GM21786 (cell line): Measurements from ENCODE around the gene SETBP1.

Experiments used
- ATAC-seq: cut with Tn5 transposase; IDR thresholded peaks from one replicate; pipeline ENCODE4 v1.9.1; 2021; ENCODE audit not compliant: unreplicated experiment

SETBP1 gene

GRCh38 chr18:44704135-44704789 lies 23.6 kb downstream of the SETBP1 start:
- ATAC-seq = no peak

DNA sequence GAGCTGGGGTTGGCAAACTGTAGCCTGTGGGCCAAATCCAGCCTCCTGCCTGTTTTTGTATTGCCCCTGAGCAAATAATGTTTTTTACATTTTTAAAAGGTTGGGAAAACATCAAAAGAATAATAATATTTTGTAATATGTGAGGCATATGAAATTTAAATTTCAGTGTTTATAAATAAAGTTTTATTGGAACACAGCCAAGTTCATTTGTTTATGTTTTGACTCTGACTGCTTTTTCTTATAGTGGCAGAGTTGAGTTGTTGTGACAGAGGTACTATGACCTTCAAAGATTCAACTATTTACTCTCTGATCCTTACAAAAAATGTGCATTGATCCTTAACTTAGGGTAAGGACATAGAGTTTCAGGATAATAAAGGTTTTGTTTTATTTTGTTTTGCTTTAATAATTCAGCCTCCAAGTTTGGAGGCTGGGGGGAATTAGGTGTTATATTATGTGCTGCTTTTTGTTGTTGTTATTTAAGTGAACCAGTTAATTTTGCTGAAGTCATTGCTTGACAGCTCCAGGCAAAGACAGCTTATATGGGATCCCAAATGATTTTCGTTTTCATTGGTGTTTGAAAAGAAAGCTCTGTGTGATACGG lies 24.5 kb downstream of the SETBP1 start:
- no peak for ATAC-seq

DNA sequence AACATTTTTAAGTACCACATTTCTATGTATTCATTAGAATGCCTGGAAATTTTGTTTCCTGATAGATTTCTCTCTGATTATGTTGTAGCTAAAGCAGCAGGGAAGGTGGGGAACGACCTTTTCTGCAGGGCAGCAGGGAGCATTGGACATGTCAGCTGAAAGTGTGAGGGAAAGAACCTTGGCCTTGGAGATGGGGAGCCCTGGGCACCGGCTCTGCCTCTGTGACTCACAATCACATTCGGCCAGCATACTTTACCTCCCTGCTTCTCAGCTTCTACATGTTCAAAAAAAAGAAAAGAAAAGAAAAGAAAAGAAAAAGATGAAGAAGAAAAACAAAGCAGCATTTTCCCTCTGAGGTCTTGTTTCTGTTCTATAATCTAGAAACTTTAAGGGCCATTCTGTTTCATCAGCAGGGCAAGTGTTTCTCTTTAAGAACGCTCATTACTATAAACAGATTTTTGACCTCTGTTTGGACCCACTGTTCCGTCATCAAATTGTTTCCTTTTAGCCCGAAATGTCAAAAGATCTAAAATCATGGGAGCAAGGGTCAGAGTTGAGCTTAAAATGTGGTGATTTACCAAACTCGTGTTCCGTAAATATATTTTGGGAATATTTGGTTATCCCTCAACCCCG lies 27.9 kb downstream of the SETBP1 start:
- ATAC-seq = no peak

GRCh38 chr18:44709307-44710126 lies 28.8 kb downstream of the SETBP1 start:
- peak; percentile 96 for ATAC-seq

GRCh38 chr18:44710931-44711330 lies 30.2 kb downstream of the SETBP1 start:
- ATAC-seq = no peak

- ATAC-seq = no peak
Observed at GRCh38 chr18:44712025-44712424, 31.3 kb downstream of the SETBP1 start.

DNA sequence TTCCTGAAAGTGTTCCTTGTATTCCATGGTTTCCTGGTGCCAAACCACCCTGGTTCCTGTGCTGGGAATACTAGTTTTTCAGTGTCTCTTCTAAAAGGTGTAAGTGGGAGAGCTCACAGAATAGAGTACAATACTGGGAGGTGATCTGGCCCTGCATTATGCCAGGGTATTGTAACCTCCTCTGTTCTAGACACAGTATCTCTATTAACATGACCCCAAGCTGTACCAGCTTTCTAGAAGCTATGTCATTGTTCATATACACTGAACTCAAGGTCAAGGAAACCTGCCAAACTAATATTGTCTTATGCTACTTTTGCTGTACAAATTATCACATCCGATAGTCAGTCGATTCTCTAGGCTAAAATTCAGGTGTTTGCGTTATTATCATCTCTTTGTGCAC lies 32.7 kb downstream of the SETBP1 start:
- ATAC-seq = no peak

DNA sequence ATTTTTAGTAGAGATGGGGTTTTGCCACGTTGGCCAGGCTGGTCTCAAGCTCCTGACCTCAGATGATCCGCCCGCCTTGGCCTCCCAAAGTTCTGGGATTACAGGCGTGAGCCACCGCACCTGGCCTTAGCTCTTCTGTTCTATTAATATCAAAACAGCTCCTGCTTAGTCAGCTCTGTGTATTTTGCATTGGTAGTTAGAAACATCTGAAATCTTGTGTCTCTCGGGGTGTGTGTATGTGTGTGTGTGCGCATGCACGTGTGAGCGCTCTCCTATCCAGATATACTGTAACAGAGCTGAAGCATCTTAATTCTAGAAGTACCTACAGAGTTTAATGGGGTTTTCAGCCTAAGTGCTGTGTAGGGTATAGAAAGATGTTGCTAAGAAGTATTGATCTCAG lies 33.7 kb downstream of the SETBP1 start:
- no peak for ATAC-seq

GRCh38 chr18:44715245-44715644 lies 34.6 kb downstream of the SETBP1 start:
- ATAC-seq = no peak

DNA sequence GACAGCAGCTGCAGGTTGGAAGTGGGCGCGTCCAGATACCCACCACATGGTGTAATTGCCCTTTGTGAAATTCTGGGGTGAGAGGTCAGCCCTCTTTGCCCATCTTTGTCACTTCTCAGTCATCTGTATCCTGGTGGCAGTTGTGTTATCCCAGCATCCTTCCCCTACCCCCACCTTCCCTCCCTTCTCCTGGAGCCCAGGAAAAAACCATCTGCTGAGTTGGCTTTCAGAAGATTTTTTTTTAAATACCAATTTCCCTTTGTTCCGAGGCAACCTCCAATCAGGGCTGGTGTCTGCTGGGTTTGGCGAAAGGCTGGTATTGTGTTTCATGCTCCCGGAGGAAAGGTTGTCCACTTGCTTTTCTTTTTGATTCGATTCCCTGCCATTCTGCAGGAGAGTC lies 35.2 kb downstream of the SETBP1 start:
- ATAC-seq = no peak

DNA sequence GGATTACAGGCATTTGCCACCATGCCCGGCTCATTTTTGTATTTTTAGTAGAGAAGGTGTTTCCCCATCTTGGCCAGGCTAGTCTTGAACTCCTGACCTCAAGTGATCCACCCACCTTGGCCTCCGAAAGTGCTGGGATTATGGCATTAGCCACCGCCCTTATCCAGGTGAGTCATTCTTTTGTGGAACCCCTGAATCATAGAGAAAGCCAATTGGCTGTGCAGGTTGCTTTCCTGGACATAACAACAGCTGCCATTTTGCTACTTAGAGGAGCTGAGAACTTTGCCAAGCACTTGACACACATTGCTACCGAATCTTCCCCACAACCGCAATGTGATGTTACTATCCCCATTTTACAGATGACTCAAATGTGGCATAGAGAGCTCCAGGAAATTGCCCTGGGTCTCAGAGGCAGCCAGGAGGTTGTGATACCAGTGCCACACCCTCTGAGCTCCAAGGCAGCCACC lies 36.0 kb downstream of the SETBP1 start:
- ATAC-seq = no peak

DNA sequence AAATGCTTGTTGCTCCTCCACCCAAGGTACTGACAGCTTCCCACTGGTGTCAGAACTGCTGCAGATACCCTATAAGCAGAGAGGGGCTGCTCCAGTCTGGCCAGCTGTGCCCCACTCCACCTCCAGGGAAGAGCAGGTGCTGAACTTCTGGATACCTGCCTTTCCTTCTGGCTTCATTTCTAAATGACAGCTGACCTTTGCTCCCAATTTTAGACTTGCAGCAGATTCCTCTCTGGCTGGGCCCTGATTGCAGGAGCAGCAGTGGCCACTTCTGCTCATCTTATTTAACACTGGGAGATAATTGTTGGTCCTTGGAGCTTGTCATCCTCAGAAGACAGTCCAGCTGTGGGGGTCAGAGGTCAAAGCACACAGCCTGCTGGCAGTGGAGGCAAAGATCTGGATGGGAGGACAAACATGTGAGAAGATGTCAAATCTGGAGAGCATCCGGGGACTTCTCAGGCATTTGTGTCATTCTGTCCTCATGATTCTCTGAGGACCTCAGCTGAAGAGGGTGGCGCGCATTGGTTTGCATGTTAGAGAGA lies 38.9 kb downstream of the SETBP1 start:
- ATAC-seq = no peak

DNA sequence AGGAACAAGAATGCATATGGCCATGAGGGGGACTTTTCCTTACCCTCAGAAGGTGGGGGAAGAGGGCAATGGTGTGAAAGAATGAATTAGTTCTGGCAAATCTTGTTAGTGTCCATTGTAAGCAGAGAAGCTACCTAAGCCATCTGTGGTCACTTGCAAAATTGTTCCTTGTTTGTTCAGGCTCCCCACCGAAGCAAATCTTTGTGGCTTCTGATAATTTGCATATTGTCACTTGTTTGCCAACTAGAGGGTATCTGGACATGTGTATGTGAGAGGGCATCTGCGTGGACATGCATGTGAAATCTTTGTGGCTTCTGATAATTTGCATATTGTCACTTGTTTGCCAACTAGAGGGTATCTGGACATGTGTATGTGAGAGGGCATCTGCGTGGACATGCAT lies 41.1 kb downstream of the SETBP1 start:
- peak; percentile 50 for ATAC-seq

DNA sequence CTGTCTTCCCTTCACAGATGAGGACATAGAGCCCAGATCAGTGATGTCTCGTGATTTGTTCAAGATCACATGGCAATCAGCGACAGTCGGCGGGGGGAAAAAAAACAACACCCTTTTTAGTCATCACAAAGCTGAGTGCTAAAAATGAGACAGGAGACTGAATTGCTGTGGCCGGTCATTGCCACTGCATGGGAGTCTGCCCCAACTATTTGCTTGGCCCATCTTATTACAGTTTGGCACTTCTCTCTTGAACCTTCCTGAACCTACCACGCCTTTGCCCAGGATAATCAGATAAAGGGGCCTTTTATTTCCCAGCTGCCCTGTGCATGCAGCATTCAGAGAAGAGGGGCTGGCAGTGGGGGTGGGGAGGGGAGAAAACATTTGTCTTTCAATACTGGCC lies 42.7 kb downstream of the SETBP1 start:
- ATAC-seq = peak; percentile 27

- ATAC-seq = no peak
Observed at GRCh38 chr18:44724105-44724778, 43.6 kb downstream of the SETBP1 start.

- ATAC-seq = peak; percentile 53
Observed at GRCh38 chr18:44725300-44726058, 44.8 kb downstream of the SETBP1 start.

GRCh38 chr18:44726059-44726421 lies 45.4 kb downstream of the SETBP1 start:
- no peak for ATAC-seq

DNA sequence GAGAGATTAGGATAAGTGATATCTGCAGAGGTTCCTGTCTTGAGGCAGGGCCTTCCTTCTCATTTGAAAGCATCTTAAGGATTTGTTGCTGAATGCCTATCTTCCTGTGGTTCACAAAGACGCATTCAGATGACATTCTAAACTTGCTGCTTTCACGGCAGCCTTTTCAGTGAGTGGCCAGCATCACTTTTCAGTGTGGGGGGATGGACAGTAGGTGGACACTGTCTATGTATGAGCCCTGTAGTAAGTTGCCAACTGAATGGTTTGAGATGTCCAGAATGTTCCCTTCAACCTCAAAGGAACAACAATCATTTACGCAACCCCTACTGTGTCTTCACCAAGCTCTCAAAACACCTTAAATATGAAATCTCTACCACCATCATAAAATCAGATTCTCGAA lies 46.6 kb downstream of the SETBP1 start:
- no peak for ATAC-seq

DNA sequence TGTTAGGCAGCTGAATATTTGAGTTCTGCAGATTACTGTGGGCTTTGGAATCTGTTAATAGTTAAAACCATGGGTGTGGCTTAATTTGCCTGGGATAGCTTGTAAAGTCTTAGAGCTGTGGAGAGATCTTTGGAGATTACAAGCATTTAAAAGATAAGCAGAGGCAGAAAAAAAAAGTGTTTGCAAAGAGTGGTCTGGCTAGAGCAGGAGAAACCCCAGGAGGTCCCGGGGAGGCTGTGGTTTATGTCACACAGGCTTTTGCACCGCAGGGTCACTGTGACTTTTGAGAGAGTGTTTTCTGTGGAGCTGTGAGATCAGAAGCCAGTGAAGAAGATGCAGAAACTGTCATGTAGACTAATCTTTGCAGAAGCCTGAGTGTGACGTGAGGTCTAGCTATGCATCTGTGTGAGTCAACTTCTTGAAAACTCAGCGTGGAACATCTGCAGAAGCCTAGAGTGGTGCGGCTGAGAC lies 49.0 kb downstream of the SETBP1 start:
- no peak for ATAC-seq
